Astrocyte (in vitro differentiated cells and primary cell): ENCODE results near the gene NKAPL.

Source experiments
- EZH2 ChIP-seq: IDR thresholded peaks from 2 replicates; pipeline ENCODE4 v1.6.1; 2012; ENCODE audit warnings: mild to moderate bottlenecking, low read length, inconsistent platforms; ENCODE audit not compliant: insufficient read depth
- TF ChIP-seq, protein P1 (sequence below): IDR thresholded peaks from 2 replicates; pipeline ENCODE4 v1.5.1; 2011; ENCODE audit warnings: low read depth, mild to moderate bottlenecking, inconsistent platforms, low read length, moderate library complexity; ENCODE audit not compliant: insufficient read depth

DNA sequence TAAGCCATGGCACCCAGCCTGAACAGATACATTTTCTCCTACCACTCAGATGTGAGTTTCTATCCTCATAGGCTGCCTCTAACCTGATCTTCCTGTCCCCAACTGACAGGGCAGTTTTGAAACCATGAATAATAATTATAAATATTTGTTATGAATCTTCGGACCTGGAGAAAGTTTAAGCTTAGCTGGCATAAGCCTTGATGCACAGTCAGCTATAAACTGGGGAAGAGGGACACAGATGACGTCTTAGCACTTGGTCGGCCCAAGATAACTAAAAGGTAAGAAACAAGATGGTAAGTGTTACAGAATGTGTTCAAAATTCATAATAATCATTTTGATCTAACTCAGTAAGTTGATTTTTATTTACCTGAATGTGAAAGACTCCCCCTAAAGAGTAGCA lies 15.2 kb upstream of the NKAPL start:
- TF ChIP-seq, protein P1, sequence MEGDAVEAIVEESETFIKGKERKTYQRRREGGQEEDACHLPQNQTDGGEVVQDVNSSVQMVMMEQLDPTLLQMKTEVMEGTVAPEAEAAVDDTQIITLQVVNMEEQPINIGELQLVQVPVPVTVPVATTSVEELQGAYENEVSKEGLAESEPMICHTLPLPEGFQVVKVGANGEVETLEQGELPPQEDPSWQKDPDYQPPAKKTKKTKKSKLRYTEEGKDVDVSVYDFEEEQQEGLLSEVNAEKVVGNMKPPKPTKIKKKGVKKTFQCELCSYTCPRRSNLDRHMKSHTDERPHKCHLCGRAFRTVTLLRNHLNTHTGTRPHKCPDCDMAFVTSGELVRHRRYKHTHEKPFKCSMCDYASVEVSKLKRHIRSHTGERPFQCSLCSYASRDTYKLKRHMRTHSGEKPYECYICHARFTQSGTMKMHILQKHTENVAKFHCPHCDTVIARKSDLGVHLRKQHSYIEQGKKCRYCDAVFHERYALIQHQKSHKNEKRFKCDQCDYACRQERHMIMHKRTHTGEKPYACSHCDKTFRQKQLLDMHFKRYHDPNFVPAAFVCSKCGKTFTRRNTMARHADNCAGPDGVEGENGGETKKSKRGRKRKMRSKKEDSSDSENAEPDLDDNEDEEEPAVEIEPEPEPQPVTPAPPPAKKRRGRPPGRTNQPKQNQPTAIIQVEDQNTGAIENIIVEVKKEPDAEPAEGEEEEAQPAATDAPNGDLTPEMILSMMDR, result no peak
- no peak for TF ChIP-seq EZH2
